ENCODE measurements around the gene PIGO. TPM values are rescaled to one million over a fixed set of nuclear protein-coding genes. Genes with fewer than 3 reads are reported as not detected.

Gene PIGO
- total and polyA plus RNA-seq, 2 experiments from 2014 or later: 26.9 to 36.0 TPM

DNA sequence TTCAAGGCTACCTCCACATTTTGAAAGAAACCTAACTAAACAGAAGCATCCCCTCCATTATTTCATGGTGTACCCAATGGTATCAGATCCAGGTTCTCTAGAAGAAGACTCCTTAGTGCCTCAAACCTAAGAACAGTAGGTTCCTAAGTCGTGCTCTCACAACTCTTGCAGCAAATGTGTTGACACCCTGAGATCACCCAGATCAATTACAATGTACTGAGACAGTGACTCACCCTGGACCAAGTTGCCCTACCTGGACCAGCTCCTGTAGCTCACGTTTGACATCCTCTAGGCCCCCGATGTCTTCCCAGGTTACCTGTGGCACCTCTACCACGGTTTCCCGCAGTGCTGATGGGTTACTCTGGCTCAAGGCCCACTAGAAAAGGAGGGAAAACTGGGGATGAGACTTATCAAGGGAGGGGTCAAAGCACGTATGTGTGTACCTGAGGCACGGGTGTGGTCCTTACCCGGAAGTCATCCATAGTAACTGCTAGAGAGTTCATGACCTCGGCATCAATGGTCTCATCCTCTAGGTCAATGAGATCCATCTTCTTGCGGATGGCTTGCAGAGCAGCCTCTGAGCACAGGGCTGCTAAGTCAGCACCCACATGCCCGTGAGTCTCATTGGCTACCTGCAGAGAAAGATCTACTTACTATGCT, 35.7 kb downstream of the PIGO start:
- TF ChIP-seq, protein P1, sequence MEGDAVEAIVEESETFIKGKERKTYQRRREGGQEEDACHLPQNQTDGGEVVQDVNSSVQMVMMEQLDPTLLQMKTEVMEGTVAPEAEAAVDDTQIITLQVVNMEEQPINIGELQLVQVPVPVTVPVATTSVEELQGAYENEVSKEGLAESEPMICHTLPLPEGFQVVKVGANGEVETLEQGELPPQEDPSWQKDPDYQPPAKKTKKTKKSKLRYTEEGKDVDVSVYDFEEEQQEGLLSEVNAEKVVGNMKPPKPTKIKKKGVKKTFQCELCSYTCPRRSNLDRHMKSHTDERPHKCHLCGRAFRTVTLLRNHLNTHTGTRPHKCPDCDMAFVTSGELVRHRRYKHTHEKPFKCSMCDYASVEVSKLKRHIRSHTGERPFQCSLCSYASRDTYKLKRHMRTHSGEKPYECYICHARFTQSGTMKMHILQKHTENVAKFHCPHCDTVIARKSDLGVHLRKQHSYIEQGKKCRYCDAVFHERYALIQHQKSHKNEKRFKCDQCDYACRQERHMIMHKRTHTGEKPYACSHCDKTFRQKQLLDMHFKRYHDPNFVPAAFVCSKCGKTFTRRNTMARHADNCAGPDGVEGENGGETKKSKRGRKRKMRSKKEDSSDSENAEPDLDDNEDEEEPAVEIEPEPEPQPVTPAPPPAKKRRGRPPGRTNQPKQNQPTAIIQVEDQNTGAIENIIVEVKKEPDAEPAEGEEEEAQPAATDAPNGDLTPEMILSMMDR (IDR thresholded peaks at IDR 0.05; ENCODE audit: low read depth, low read length): no peak
- Histone ChIP-seq H3K27ac (no peak overlapping the region), H3K27me3 (no peaks in the 10 kb centered on the region), H3K4me1 (ENCODE audit: low read depth) (no peaks in the 10 kb centered on the region), H3K4me3 (no peak overlapping the region), H3K9me3 (ENCODE audit: low read depth) (no peaks in the 10 kb centered on the region), H3K36me3 (peaks cover 98% of the 10 kb centered on the region)
- DNase-seq (ENCODE audit: low read depth in 1 of 2, low spot score in 1 of 2): no peak

DNA sequence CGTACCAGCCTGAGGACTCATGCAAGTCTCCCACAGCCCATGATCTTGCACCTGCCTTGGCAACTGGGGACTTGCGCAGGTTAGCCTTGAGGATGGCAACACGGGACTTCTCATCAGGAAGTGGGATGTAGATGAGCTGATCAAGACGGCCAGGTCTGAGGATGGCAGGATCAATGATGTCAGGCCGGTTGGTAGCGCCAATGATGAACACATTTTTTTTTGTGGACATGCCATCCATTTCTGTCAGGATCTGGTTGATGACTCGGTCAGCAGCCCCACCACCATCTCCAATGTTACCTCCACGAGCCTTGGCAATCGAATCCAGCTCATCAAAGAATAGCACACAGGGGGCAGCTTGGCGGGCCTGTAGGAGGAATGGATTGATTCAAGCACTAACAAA, 37.0 kb downstream of the PIGO start:
- Histone ChIP-seq H3K9me3 (ENCODE audit: low read depth) (no peaks in the 10 kb centered on the region), H3K27me3 (no peaks in the 10 kb centered on the region), H3K36me3 (peaks cover 93% of the 10 kb centered on the region), H3K4me1 (ENCODE audit: low read depth) (no peaks in the 10 kb centered on the region), H3K4me3 (no peak overlapping the region), H3K27ac (no peak overlapping the region)
- DNase-seq (ENCODE audit: low read depth in 1 of 2, low spot score in 1 of 2): no peak
- TF ChIP-seq, protein P1 (IDR thresholded peaks at IDR 0.05; ENCODE audit: low read depth, low read length): no peak

DNA sequence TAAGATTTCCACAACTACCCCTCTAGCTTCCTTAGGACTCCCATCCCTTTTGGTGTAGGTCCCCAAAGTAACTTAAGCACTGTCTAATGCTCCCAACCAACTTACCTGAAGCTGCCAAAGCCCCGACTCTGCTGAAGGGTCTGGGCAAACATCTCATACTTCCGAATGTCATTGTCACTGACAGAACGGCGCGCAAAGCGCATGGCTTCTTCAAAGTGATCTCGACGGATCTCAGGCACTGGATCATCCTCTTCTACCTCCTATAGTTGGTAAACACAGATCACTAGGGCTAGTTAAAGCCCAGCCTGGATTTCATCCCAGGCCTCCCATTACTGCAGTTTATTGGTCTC, 39.1 kb downstream of the PIGO start:
- no peak overlapping the region for H3K4me3 ChIP-seq

DNA sequence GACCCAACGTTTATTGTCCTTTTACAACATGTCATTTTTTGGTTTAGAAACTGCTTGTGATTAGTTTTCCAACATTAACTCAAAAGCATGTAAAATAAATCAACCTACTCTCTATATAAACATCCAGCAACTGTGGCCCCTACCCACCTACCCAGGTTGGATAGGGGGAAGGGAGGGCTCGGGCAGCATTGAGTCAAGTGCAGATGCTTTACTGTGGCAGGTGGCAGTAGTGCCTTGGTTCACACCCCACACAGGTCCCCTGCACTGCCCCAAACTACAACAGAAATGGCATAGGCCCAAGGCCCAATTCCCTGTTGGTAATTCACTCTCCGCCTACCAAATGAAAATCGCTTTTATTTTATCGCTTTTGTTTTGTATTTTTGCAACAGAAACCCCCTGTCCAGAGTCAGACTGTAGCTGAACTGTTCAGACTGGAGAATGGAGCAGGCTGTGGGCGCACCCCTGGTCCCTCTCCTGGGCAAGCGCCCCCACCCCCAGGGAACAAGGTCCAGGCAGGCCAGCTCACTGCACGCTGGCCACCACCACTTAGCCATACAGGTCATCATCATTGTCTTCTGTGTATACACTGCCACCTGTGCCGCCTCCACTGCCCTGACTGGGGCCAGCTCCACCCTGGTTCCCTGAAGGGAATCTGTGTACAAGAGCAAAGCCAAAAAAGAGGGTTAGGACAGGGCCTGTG, 39.7 kb downstream of the PIGO start:
- no peaks in the 10 kb centered on the region for H3K27me3 ChIP-seq

More for the DNA sequence above, 39.1 kb downstream of the PIGO start:
- Histone ChIP-seq H3K27ac (no peak overlapping the region), H3K36me3 (peaks cover 72% of the 10 kb centered on the region), H3K9me3 (ENCODE audit: low read depth) (no peaks in the 10 kb centered on the region), H3K4me1 (ENCODE audit: low read depth) (no peaks in the 10 kb centered on the region), H3K27me3 (no peaks in the 10 kb centered on the region)
- TF ChIP-seq, protein P1 (IDR thresholded peaks at IDR 0.05; ENCODE audit: low read depth, low read length): no peak
- DNase-seq (ENCODE audit: low read depth in 1 of 2, low spot score in 1 of 2): no peak

DNA sequence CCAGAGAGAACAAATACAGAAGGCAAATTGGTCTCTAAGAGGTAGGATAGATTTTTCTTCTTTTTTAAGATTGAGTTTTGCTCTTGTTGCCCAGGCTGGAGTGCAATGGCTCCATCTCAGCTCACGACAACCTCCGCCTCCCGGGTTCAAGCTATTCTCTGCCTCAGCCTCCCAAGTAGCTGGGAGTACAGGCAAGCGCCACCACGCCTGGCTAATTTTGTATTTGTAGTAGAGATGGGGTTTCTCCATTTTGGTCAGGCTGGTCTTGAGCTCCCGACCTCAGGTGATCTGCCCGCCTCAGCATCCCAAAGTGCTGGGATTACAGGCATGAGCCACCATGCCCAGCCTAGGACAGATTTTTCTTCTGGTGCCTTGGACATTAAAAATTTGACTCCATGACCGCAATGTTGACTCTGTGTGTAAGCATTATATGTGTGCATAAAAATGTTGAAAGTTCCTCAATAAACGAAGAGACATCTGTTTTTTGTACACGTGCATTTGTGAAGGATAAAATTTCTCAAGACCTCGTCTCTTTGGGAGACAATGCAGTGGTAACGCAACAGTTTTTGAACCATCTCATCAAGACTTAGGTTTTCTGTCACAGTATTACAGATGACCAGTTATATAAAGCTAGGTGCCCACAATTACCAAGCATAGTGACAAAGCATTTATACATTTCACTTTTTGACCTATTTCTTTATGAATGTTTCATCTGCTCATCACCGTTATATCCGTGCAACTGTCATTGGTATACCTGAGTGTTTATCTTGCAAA, 41.3 kb downstream of the PIGO start:
- H3K36me3 ChIP-seq: peaks cover 50% of the 10 kb centered on the region
- peaks cover 6% of the 10 kb centered on the region for H3K4me1 ChIP-seq (ENCODE audit: low read depth)
- DNase-seq (ENCODE audit: low read depth in 1 of 2, low spot score in 1 of 2): no peak
- TF ChIP-seq, protein P1 (IDR thresholded peaks at IDR 0.05; ENCODE audit: low read depth, low read length): no peak
- H3K27ac ChIP-seq: no peak overlapping the region
- no peaks in the 10 kb centered on the region for H3K9me3 ChIP-seq (ENCODE audit: low read depth)
- H3K27me3 ChIP-seq: no peaks in the 10 kb centered on the region
- no peak overlapping the region for H3K4me3 ChIP-seq

More for the DNA sequence above, 39.7 kb downstream of the PIGO start:
- Histone ChIP-seq H3K4me1 (ENCODE audit: low read depth) (no peaks in the 10 kb centered on the region), H3K36me3 (peaks cover 66% of the 10 kb centered on the region), H3K27ac (no peak overlapping the region), H3K4me3 (no peak overlapping the region), H3K9me3 (ENCODE audit: low read depth) (no peaks in the 10 kb centered on the region)
- TF ChIP-seq, protein P1 (IDR thresholded peaks at IDR 0.05; ENCODE audit: low read depth, low read length): no peak
- DNase-seq (ENCODE audit: low read depth in 1 of 2, low spot score in 1 of 2): no peak
